ENCODE data around the gene EDARADD.
"Not testable (repeated sequence)": the region's sequence is repeated elsewhere in the genome, so short reads cannot be mapped to it uniquely, and the experiment has no call there.

The EDARADD gene

GRCh38 chr1:236393681-236394481 is at the start of gene EDARADD:
TSS of gene EDARADD (plus strand) at chr1:236394286. CDS start at chr1:236394445, 159 bp downstream.
- no peak for DNase-seq (ENCODE audit: low read depth)

GRCh38 chr1:236345728-236346127 is 48.4 kb upstream of the EDARADD start:
- no peak for DNase-seq (ENCODE audit: low read depth)

GRCh38 chr1:236348071-236348470 is 46.0 kb upstream of the EDARADD start:
- DNase-seq (ENCODE audit: low read depth): no peak

DNA sequence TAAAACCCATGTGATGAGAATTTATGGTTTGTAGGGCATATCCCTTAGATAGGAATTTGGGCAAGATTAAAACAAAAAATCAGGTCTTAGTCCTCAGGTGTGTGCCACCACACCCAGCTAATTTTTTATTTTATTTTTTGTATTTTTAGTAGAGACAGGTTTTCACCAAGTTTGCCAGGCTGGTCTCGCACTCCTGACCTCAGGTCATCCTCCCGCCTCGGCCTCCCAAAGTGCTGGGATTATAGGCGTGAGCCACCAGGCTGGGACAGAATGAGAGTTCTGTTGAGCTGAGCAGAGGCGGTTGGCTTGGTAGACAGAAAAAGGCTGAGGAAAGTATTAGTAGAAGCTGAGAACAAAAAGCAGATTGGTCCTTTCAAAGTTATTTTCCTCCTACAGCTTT is 43.8 kb upstream of the EDARADD start:
- no peak for DNase-seq (ENCODE audit: low read depth)

GRCh38 chr1:236351875-236352573 is 42.1 kb upstream of the EDARADD start:
- DNase-seq (ENCODE audit: low read depth): no peak

- DNase-seq (ENCODE audit: low read depth): not testable (repeated sequence)
Observed at GRCh38 chr1:236352747-236353146, 41.3 kb upstream of the EDARADD start.

- no peak for DNase-seq (ENCODE audit: low read depth)
Observed at GRCh38 chr1:236353813-236354212, 40.3 kb upstream of the EDARADD start.

DNA sequence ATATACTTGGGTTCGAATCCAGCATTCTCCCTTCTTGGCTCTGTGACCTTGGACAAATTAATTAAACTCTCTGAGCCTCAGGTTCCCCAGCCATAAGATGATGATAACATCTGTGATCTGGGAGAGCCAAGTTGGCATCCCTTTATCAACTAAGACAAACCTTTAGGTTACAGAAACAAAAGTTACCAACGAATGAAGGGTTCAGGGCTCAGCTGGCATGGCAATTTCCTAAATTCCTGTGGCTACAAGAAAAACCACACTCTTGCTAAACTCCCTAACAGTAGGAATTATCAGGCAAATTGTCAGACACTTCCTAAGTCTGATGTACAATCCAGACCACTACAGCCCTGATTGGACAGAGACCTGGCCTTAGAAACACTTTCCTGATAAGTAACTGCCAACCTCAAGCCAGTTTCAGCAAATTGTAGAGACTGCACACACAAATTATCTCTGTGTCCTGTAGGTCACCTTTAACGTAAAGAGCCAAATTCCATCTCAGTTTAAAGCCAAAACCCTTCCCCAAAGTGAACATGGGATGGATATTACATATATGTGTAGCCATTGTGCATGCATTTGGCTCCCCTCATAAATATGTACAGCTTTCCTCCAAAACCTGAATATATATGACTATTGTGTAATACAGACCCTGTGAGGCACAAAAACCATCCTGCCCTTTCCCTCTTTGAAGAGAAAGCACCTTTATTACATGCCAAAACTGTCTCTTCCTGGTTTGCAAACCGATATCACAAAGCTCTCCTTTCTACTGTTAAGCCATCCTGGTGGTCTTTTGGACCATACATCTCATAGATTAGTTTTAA is 39.5 kb upstream of the EDARADD start:
- DNase-seq (ENCODE audit: low read depth): no peak

- no peak for DNase-seq (ENCODE audit: low read depth)
Observed at GRCh38 chr1:236356141-236356540, 37.9 kb upstream of the EDARADD start.

DNA sequence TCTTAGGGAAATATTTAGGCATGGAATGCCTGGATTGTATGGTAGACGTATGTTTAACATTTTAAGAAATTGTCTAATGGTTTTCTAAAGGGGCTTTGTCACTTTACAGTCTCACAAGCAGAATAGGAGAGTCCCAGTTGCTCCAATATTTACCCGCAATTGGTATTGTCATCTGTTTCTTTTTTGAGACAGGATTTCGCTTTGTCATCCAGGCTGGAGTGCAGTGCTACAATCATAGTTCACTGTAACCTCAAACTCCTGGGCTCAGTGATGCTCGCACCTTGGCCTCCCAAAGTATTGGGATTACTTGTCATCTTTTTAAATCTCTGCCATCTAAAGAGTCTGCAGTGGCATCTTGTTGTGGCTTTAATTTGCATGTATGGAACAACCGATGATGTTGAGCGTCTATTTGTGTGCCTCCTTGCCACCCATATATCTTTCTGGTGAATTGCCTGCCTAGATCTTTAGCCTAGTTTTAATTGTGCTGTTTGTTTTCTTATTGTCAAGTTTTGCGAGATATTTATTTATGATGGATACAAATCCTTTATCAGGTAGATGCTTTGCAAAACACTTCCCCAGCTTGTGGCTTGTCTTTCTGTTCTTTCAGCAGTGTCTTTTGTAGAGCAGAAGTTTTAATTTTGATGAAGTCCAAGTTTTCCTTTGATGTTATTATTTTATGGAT is 32.0 kb upstream of the EDARADD start:
- DNase-seq (ENCODE audit: low read depth): no peak

- no peak for DNase-seq (ENCODE audit: low read depth)
Observed at GRCh38 chr1:236363237-236363636, 30.8 kb upstream of the EDARADD start.

GRCh38 chr1:236365999-236366570 is 28.0 kb upstream of the EDARADD start:
- no peak for DNase-seq (ENCODE audit: low read depth)

GRCh38 chr1:236366681-236367080 is 27.4 kb upstream of the EDARADD start:
- DNase-seq (ENCODE audit: low read depth): not testable (repeated sequence)

- no peak for DNase-seq (ENCODE audit: low read depth)
Observed at GRCh38 chr1:236370420-236370819, 23.7 kb upstream of the EDARADD start.

DNA sequence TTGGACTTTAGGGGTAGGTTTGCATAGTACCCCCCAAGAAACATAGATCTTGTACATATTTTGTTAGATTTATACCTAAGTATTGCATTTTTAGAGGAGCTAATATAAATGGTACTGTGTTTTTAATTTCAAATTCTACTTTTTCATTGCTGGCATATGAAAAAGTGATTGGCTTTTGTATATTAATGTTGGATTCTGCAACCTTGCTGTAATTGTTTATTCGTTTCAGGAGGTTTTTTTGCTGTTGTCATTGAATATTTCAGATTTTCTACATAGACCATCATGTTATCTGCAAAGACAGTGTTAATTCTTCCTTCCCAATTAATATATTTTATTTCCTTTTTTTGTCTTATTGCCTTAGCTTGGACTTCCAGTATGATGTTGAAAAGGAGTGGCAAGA is 23.0 kb upstream of the EDARADD start:
- no peak for DNase-seq (ENCODE audit: low read depth)

GRCh38 chr1:236377832-236378535 is 16.1 kb upstream of the EDARADD start:
- no peak for DNase-seq (ENCODE audit: low read depth)

GRCh38 chr1:236381565-236382158 is 12.4 kb upstream of the EDARADD start:
- no peak for DNase-seq (ENCODE audit: low read depth)

GRCh38 chr1:236388332-236388731 is 5.8 kb upstream of the EDARADD start:
- no peak for DNase-seq (ENCODE audit: low read depth)

DNA sequence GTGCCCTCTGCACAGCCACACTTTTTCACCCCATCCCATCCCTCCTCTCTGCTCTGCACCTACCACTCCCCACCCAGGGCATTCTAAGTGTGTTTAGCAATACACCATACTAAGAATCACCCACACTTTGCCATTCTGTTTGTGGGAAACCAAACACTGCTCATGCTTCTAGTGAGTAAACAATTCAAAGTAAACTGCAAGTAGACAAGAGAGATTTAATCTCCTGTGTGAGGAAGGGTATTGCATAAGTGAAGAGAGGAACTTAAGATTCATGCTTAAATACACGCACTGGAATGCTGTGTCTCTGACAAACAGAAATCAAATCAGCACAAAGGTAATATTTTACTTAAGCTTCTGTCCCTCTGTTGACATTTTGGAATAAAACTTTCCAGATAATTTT is 4.8 kb upstream of the EDARADD start:
- no peak for DNase-seq (ENCODE audit: low read depth)

DNA sequence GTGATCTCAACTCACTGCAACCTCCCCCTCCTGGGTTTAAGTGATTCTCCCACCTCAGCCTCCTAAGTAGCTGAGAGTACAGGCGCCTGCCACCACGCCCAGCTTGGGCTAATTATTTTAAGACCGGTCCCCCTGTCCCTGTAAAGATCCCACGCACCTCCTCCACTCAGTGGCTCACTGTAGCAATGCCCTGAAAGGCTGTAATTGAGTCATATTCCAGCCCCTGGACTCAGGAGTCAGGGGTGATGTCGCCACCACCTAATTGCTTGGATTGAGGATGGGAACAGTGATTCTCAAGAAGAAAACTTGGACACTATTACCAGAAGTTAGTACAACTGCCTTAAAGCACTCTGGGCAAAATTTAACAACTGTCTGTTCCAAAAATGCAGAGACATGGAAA is 3.1 kb upstream of the EDARADD start:
- DNase-seq (ENCODE audit: low read depth): no peak

DNA sequence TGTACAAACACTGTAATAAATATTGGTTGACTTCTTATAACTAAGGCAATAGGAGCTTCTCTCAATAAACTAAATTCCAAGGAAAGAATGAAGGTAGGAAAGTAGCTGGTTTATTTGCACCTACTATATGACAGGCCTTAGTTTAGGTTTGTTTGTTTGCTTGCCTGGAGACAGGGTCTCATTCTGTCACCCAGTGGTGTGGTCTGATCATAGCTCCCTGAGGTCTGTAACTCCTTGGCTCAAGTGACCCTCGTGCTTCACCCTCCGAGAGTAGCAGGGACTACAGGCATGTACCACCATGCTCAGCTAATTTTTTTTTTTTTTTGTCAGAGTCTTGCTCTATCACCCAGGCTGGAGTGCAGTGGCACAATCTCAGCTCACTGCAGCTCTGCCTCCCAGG is 1.9 kb upstream of the EDARADD start:
- no peak for DNase-seq (ENCODE audit: low read depth)
